Skeletal muscle tissue (tissue), 4 donors: ENCODE data around the gene OTOGL. TPM values are rescaled to one million over a fixed set of nuclear protein-coding genes. Genes with fewer than 3 reads are reported as not detected.

Source experiments
- H3K27ac ChIP-seq: one replicate; pipeline ENCODE4 v1.7.0; 2013; ENCODE audit warnings: mild to moderate bottlenecking, low read depth, low read length, inconsistent platforms
- H3K27me3 ChIP-seq, 3 donors: one replicate each; pipeline ENCODE4 v1.7.0; 2013; ENCODE audit warnings: low read length in 3 of 3; ENCODE audit not compliant: control insufficient read depth in 3 of 3, insufficient read depth in 3 of 3
- H3K36me3 ChIP-seq, 3 donors: one replicate each; pipeline ENCODE4 v1.7.0; 2013; ENCODE audit warnings: low read length in 3 of 3; ENCODE audit not compliant: control insufficient read depth in 3 of 3, insufficient read depth in 3 of 3
- H3K4me1 ChIP-seq, 3 donors: one replicate each; pipeline ENCODE4 v1.7.0; 2013; ENCODE audit warnings: low read length in 3 of 3, mild to moderate bottlenecking in 3 of 3; ENCODE audit not compliant: control insufficient read depth in 3 of 3, insufficient read depth in 3 of 3
- H3K4me3 ChIP-seq, 3 donors: one replicate each; pipeline ENCODE4 v1.7.0; 2013; ENCODE audit warnings: low read length in 3 of 3
- H3K9ac ChIP-seq, 3 donors: one replicate each; pipeline ENCODE4 v1.7.0; 2013; ENCODE audit warnings: low read length in 3 of 3, mild to moderate bottlenecking in 3 of 3, moderate library complexity in 2 of 3, low read depth in 1 of 3
- H3K9me3 ChIP-seq, 3 donors: one replicate each; pipeline ENCODE4 v1.7.0; 2013; ENCODE audit warnings: low read length in 3 of 3; ENCODE audit not compliant: control insufficient read depth in 3 of 3
- total RNA-seq: library from RNA; depleted of rRNA; stranded (reverse); fragments of >200 nt; gene quantifications from one replicate; pipeline ENCODE4 v1.2.3, GENCODE V29; 2014
- donor health status: Osteomylitis.

Gene OTOGL
- total RNA-seq, 1 donor from 2014 or later: 0.52 TPM

DNA sequence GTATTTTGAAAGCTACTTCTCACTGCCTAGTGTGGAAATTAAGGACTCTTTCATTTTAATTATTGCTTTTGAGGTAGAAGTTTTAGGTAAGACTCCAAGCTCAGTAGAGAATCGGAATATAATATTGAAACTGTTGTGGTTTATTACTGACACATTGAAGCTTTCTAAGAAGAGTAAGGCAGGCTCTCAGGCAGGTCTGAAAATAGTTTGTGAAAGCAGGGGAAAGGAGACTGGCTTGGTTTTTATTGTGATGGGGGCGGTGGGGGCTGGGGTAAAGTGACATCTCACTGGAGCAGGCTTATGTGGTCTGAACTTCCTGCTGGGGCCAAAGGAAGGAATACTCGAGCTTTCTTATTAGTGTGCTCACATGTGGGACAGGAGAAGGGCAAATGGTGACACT is 79.5 kb downstream of the OTOGL start:
- H3K9ac ChIP-seq: no peak overlapping the region
- no peaks in the 10 kb centered on the region for H3K4me1 ChIP-seq
- H3K36me3 ChIP-seq: no peaks in the 10 kb centered on the region
- no peaks in the 10 kb centered on the region for H3K9me3 ChIP-seq
- no peak overlapping the region for H3K4me3 ChIP-seq
- no peaks in the 10 kb centered on the region for H3K27me3 ChIP-seq
- no peak overlapping the region for H3K27ac ChIP-seq

DNA sequence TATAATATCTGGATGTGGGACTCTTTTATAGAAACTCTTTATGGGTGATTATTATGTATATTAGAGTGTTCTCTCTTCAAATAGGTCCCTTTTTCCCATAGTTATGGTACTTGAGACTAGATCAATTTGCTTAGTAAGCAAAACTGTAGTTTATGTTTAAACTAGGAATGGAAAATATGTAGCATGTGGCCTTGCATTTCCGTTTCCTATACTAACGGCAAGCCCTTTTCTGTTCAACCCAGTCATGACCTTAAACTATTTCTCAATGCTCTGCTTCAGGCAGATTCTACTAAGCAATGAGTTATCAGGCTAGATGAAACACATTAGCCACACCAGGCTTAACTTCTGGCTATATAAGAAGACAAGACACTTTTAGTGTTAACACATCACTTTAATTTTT is 84.6 kb downstream of the OTOGL start:
- Histone ChIP-seq H3K4me1 (peaks cover 13 to 17% (median 14%) of the 10 kb centered on the region in 3 donors), H3K9me3 (no peaks in the 10 kb centered on the region), H3K27me3 (no peaks in the 10 kb centered on the region), H3K36me3 (no peaks in the 10 kb centered on the region), H3K4me3 (no peak overlapping the region), H3K27ac (no peak overlapping the region), H3K9ac (no peak overlapping the region)

DNA sequence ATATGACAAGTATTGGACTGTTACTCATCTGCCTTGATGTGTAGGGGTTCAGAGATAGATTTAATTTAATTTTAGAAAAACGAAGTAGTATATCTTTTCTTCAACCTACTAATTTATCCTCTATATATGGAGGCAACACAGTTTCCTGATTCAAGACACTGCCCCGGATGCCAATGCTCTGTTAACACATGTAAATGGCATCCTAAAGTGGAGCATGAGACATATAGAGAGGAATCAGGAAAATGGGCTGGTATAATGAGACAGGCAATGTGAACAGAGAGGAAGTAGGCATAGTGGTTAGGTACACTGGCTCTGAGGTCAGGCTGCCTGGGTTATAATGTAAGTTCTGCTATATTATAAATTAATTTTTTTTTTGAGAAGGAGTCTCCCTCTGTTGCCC is 85.6 kb downstream of the OTOGL start:
- Histone ChIP-seq H3K27me3 (no peaks in the 10 kb centered on the region), H3K27ac (no peak overlapping the region), H3K4me1 (peaks cover 13 to 17% (median 14%) of the 10 kb centered on the region in 3 donors), H3K36me3 (no peaks in the 10 kb centered on the region), H3K9me3 (no peaks in the 10 kb centered on the region), H3K4me3 (no peak overlapping the region), H3K9ac (no peak overlapping the region)

- H3K27me3 ChIP-seq: no peaks in the 10 kb centered on the region
- H3K9me3 ChIP-seq: no peaks in the 10 kb centered on the region
- H3K4me1 ChIP-seq: peaks cover 13 to 17% (median 14%) of the 10 kb centered on the region in 3 donors
- peak overlapping the region; percentile 90 for H3K27ac ChIP-seq
- no peak overlapping the region for H3K4me3 ChIP-seq
- H3K9ac ChIP-seq: peak overlapping the region in 2 of 3 donors; percentile 16 to 26
- no peaks in the 10 kb centered on the region for H3K36me3 ChIP-seq
Observed at GRCh38 chr12:80186727-80187217, 87.4 kb downstream of the OTOGL start.

DNA sequence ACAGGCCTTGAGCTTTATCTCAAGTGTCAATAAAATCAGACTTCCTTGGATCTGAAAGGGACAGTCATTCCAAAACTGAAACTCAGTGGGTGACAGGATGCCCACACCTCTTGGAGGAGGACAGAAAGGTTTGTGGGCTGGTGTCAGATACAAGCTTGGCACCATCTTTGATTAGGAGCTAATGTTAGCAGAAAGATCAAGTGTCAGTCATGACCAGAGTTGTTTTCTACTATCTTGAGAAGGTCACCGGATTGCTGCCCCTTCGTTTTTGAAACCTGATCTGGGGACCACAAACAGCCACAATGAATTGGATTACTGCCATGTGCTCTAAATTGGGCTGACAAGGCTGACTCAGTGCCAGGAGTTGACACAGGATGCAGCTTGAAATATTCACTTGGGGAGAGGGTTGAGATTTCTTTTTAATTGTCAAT is 88.3 kb downstream of the OTOGL start:
- H3K4me3 ChIP-seq: peak overlapping the region in 2 of 3 donors; percentile 18 to 37
- H3K36me3 ChIP-seq: no peaks in the 10 kb centered on the region
- peaks cover 13 to 17% (median 14%) of the 10 kb centered on the region in 3 donors for H3K4me1 ChIP-seq
- peak overlapping the region; percentile 90 for H3K27ac ChIP-seq
- peak overlapping the region in 1 of 3 donors; percentile 18 for H3K9ac ChIP-seq
- H3K9me3 ChIP-seq: no peaks in the 10 kb centered on the region
- no peaks in the 10 kb centered on the region for H3K27me3 ChIP-seq

GRCh38 chr12:80188576-80188975 is 89.2 kb downstream of the OTOGL start:
- no peak overlapping the region for H3K27ac ChIP-seq

GRCh38 chr12:80189241-80189640 is 89.9 kb downstream of the OTOGL start:
- H3K27me3 ChIP-seq: no peaks in the 10 kb centered on the region
- H3K4me3 ChIP-seq: no peak overlapping the region
- no peak overlapping the region for H3K9ac ChIP-seq
- no peak overlapping the region for H3K27ac ChIP-seq
- H3K36me3 ChIP-seq: no peaks in the 10 kb centered on the region
- no peaks in the 10 kb centered on the region for H3K9me3 ChIP-seq
- H3K4me1 ChIP-seq: peaks cover 13 to 17% (median 14%) of the 10 kb centered on the region in 3 donors

More at GRCh38 chr12:80188576-80188975, 89.2 kb downstream of the OTOGL start:
- H3K36me3 ChIP-seq: no peaks in the 10 kb centered on the region
- peaks cover 13 to 17% (median 14%) of the 10 kb centered on the region in 3 donors for H3K4me1 ChIP-seq
- H3K4me3 ChIP-seq: no peak overlapping the region
- H3K9me3 ChIP-seq: no peaks in the 10 kb centered on the region
- no peak overlapping the region for H3K9ac ChIP-seq
- H3K27me3 ChIP-seq: no peaks in the 10 kb centered on the region

DNA sequence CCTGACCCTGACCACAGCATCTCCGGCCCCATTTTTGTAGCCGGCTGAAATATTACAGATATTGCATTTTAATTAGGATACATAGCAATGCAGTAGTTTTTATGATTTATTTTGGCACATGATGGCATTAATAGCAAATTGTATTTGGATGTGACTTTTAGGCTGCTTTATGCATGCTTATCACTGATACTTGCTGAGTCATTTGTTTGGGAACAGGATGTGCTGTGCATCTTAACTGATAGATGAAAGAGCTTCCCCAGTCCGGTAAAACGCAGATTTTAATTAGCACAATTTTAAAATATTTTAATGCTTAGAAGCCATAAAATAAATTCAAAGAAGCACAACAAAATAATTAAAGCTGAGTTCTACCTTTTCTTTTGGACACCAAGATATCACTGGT is 90.7 kb downstream of the OTOGL start:
- Histone ChIP-seq H3K27ac (no peak overlapping the region), H3K36me3 (no peaks in the 10 kb centered on the region), H3K9ac (no peak overlapping the region), H3K27me3 (no peaks in the 10 kb centered on the region), H3K4me3 (no peak overlapping the region), H3K9me3 (no peaks in the 10 kb centered on the region), H3K4me1 (peaks cover 13 to 17% (median 14%) of the 10 kb centered on the region in 3 donors)

DNA sequence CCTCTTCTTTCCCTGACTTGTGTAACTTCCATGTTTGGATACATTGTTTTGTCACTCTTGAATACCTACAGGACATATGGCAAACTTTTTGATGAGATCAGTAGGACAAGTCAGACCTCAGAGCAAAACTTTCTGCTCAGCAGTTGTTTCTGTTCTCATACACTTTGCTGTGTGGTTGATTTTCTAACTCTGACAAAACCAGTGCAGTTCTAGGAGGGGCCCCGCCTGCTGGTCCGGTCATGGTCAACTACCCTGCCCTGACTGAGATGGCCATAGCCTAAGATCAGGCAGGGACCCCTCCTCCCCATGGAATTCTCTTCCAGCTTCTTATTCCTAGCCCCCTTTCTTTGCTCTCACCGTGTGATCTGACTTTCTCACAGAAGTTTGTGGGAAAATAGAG is 92.8 kb downstream of the OTOGL start:
- Histone ChIP-seq H3K36me3 (no peaks in the 10 kb centered on the region), H3K9ac (no peak overlapping the region), H3K27ac (no peak overlapping the region)

GRCh38 chr12:80193865-80194264 is 94.5 kb downstream of the OTOGL start:
- H3K27me3 ChIP-seq: no peaks in the 10 kb centered on the region
- H3K4me3 ChIP-seq: no peak overlapping the region
- H3K36me3 ChIP-seq: no peaks in the 10 kb centered on the region
- H3K4me1 ChIP-seq: no peaks in the 10 kb centered on the region
- H3K9ac ChIP-seq: no peak overlapping the region
- no peak overlapping the region for H3K27ac ChIP-seq
- no peaks in the 10 kb centered on the region for H3K9me3 ChIP-seq

More for the DNA sequence above, 92.8 kb downstream of the OTOGL start:
- Histone ChIP-seq H3K4me1 (peaks cover 5 to 9% (median 8%) of the 10 kb centered on the region in 3 donors), H3K4me3 (no peak overlapping the region), H3K27me3 (no peaks in the 10 kb centered on the region), H3K9me3 (no peaks in the 10 kb centered on the region)
